OCI-M1 (cell line): ENCODE results near the gene ERGIC1.

Source experiments
- DNase-seq: peaks from one replicate; lab custom pipeline; 2025; lab: John Stamatoyannopoulos, UW

The ERGIC1 gene

GRCh38 chr5:172866378-172866777, 32.3 kb downstream of the ERGIC1 start:
- no peak for DNase-seq

GRCh38 chr5:172866802-172867748, 33.0 kb downstream of the ERGIC1 start:
- no peak for DNase-seq

GRCh38 chr5:172867761-172868435, 33.8 kb downstream of the ERGIC1 start:
- DNase-seq: no peak

GRCh38 chr5:172868436-172868923, 34.4 kb downstream of the ERGIC1 start:
- peak; percentile 2 for DNase-seq

GRCh38 chr5:172868924-172869591, 35.0 kb downstream of the ERGIC1 start:
- DNase-seq: no peak

GRCh38 chr5:172869691-172870090, 35.6 kb downstream of the ERGIC1 start:
- no peak for DNase-seq

- no peak for DNase-seq
Observed at GRCh38 chr5:172870291-172870714, 36.3 kb downstream of the ERGIC1 start.

GRCh38 chr5:172870715-172871461, 36.8 kb downstream of the ERGIC1 start:
- no peak for DNase-seq

- no peak for DNase-seq
Observed at GRCh38 chr5:172871536-172871935, 37.5 kb downstream of the ERGIC1 start.

GRCh38 chr5:172871982-172872381, 37.9 kb downstream of the ERGIC1 start:
- DNase-seq: no peak

GRCh38 chr5:172872997-172873491, 39.0 kb downstream of the ERGIC1 start:
- no peak for DNase-seq

- DNase-seq: no peak
Observed at GRCh38 chr5:172873513-172873912, 39.5 kb downstream of the ERGIC1 start.

- DNase-seq: peak; percentile 17
Observed at GRCh38 chr5:172874647-172875504, 40.8 kb downstream of the ERGIC1 start.

GRCh38 chr5:172875505-172876279, 41.6 kb downstream of the ERGIC1 start:
- no peak for DNase-seq

GRCh38 chr5:172876578-172876977, 42.5 kb downstream of the ERGIC1 start:
- no peak for DNase-seq

- DNase-seq: peak; percentile 78
Observed at GRCh38 chr5:172877466-172878260, 43.6 kb downstream of the ERGIC1 start.

GRCh38 chr5:172878585-172878932, 44.5 kb downstream of the ERGIC1 start:
- DNase-seq: no peak

GRCh38 chr5:172878933-172879752, 45.1 kb downstream of the ERGIC1 start:
- no peak for DNase-seq
